MCF 10A (cell line): ENCODE results near the gene CXCR2. TPM values are rescaled to one million over a fixed set of nuclear protein-coding genes. Genes with fewer than 3 reads are reported as not detected.

Experiments
- Bru-seq: library from RNA; stranded (reverse); fragments of 400-500 nt; gene quantifications from one replicate; lab custom pipeline; 2021; lab: Mats Ljungman, UMichigan
- BruChase-seq, 2 experiments: library from RNA; stranded (reverse); fragments of 400-500 nt; gene quantifications; one replicate each; lab custom pipeline; 2021; lab: Mats Ljungman, UMichigan
- BruUV-seq: library from RNA; stranded (reverse); fragments of 400-500 nt; replicated peaks from 2 replicates; lab custom pipeline; 2021; lab: Mats Ljungman, UMichigan
- CTCF ChIA-PET: fragments of 300-600 bp; sonication (Branson Sonifier 250); formaldehyde crosslinking; extraction: SDS; loops from one replicate; lab custom pipeline; 2021; ENCODE audit warnings: antibody characterized with exemption, inconsistent platforms; lab: Yijun Ruan, JAX
- POLR2A ChIA-PET: fragments of 300-600, 350-650 bp; sonication (Branson Sonifier 250); formaldehyde crosslinking; extraction: SDS; loops from one replicate; lab custom pipeline; 2020; ENCODE audit warnings: antibody characterized with exemption, inconsistent platforms; lab: Yijun Ruan, JAX
- DNase-seq: peaks from one replicate; pipeline ENCODE4 v3.0.0-alpha.2; 2018; ENCODE audit not compliant: unreplicated experiment
- H3K27ac Mint-ChIP-seq: one replicate; pipeline ENCODE4 v1.8.0; 2022; ENCODE audit warnings: mild to moderate bottlenecking, low read depth, mixed read lengths; ENCODE audit not compliant: unreplicated experiment
- H3K27me3 Mint-ChIP-seq: one replicate; pipeline ENCODE4 v1.8.0; 2022; ENCODE audit warnings: mixed read lengths; ENCODE audit not compliant: insufficient read depth, unreplicated experiment
- H3K36me3 Mint-ChIP-seq: one replicate; pipeline ENCODE4 v1.8.0; 2022; ENCODE audit warnings: mild to moderate bottlenecking, moderate library complexity, mixed read lengths; ENCODE audit not compliant: insufficient read depth, unreplicated experiment
- H3K4me1 Mint-ChIP-seq: one replicate; pipeline ENCODE4 v1.8.0; 2022; ENCODE audit warnings: mixed read lengths; ENCODE audit not compliant: insufficient read depth, unreplicated experiment
- H3K4me3 Mint-ChIP-seq: one replicate; pipeline ENCODE4 v1.8.0; 2022; ENCODE audit warnings: mild to moderate bottlenecking, moderate library complexity, mixed read lengths; ENCODE audit not compliant: unreplicated experiment
- H3K9me3 Mint-ChIP-seq: one replicate; pipeline ENCODE4 v1.8.0; 2022; ENCODE audit warnings: mixed read lengths; ENCODE audit not compliant: unreplicated experiment
- CTCF ChIP-seq: fragments of 200-600 bp; IDR thresholded peaks from one replicate; pipeline ENCODE4 v1.8.0; 2022; ENCODE audit warnings: antibody characterized with exemption, mild to moderate bottlenecking; ENCODE audit not compliant: unreplicated experiment
- intact Hi-C: fragments of 100-400 bp; cut with micrococcal nuclease; formaldehyde crosslinking; loops from 2 replicates; pipeline ENCODE4 v1.14.1; 2022
- long read RNA-seq: library from polyadenylated mRNA; stranded (forward); transcript quantifications from one replicate; pipeline ENCODE4 v2.0.0, GENCODE V29; 2022
- total RNA-seq: library from RNA; stranded (reverse); gene quantifications from 2 replicates; pipeline ENCODE4 v1.2.3, GENCODE V29; 2022

CXCR2 gene
- total RNA-seq (not detected in 2 replicates), Bru-seq, nascent RNA (not detected), BruChase-seq, experiment 1, labeled RNA remaining after a 6-hour chase (not detected), BruChase-seq, experiment 2, labeled RNA remaining after a 2-hour chase (not detected)
- long read RNA-seq = 0 reads

GRCh38 chr2:218125626-218126080 lies at the start of gene CXCR2:
CXCR2 (plus strand) TSS chr2:218126028; CDS start chr2:218134802, 8,774 bp downstream.
- Mint-ChIP-seq H3K27me3 (peaks cover 12% of the 10 kb centered on the region), H3K4me3 (no peak within 1 kb of the TSS), H3K4me1 (peaks cover 6% of the 10 kb centered on the region), H3K36me3 (no peaks in the 10 kb centered on the region), H3K27ac (no peak within 1 kb of the TSS), H3K9me3 (no peaks in the 10 kb centered on the region)
- intact Hi-C loops = no loop called here
- POLR2A ChIA-PET = no interaction called here
- CTCF ChIA-PET = no interaction called here
- no peak for TF ChIP-seq CTCF
- DNase-seq = no peak
- no TSS peak for BruUV-seq

GRCh38 chr2:218077464-218078216 lies 48.2 kb upstream of the CXCR2 start:
- H3K27ac Mint-ChIP-seq = no peak overlapping the region
- no peak for TF ChIP-seq CTCF
- H3K4me3 Mint-ChIP-seq = no peak overlapping the region
- no peaks in the 10 kb centered on the region for H3K9me3 Mint-ChIP-seq
- no TSS peak for BruUV-seq
- no peaks in the 10 kb centered on the region for H3K27me3 Mint-ChIP-seq
- ChIA-PET POLR2A (no interaction called here), CTCF (interaction anchor here (0.6 to 1.9 kb wide), 3 partner anchors 9 to 169 kb away, joined by 3 to 9 read pairs (median 5); partner anchors contain the start of gene RUFY4)
- intact Hi-C loops = no loop called here
- no peak for DNase-seq
- H3K36me3 Mint-ChIP-seq = no peaks in the 10 kb centered on the region
- H3K4me1 Mint-ChIP-seq = no peaks in the 10 kb centered on the region

- H3K36me3 Mint-ChIP-seq = no peaks in the 10 kb centered on the region
- H3K27ac Mint-ChIP-seq = no peak overlapping the region
- H3K9me3 Mint-ChIP-seq = no peaks in the 10 kb centered on the region
- intact Hi-C loops = no loop called here
- ChIA-PET POLR2A (no interaction called here), CTCF (interaction anchor here (1.0 to 1.5 kb wide), 3 partner anchors 12 to 294 kb away, joined by 4 to 5 read pairs (median 4); partner anchors contain the start of gene RUFY4)
- no peak for TF ChIP-seq CTCF
- DNase-seq = no peak
- H3K27me3 Mint-ChIP-seq = no peaks in the 10 kb centered on the region
- H3K4me3 Mint-ChIP-seq = no peak overlapping the region
- BruUV-seq = no TSS peak
- no peaks in the 10 kb centered on the region for H3K4me1 Mint-ChIP-seq
Observed at GRCh38 chr2:218079943-218080913, 45.6 kb upstream of the CXCR2 start.
